Measurements from ENCODE around the gene LY9. TPM values are rescaled to one million over a fixed set of nuclear protein-coding genes. Genes with fewer than 3 reads are reported as not detected.

Gene LY9
- total RNA-seq, 4 donors from 2014 or later: 0.34 to 3.5 (median 1.2) TPM; not detected in 1

DNA sequence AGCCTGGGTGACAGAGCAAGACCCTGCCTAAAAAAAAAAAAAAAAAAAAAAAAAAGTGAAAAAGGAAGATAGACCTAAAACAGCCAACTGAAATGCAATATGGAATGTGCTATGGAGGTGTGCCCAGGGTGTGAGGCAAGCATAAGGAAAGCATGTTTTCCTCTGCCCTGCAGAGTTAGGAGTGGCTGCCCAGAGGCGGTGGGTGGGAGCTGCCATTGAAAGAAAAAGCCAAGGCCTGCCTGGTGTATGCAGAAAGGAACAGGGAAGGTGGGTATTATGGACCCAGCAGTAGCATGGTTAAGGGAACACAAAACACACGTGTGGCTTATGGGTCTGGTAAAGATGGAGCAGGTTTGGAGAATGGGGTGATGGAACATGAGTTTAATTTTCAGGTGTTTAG, 57.8 kb downstream of the LY9 start:
- Histone ChIP-seq H3K27me3 (no peaks in the 10 kb centered on the region), H3K4me3 (no peak overlapping the region), H3K36me3 (no peaks in the 10 kb centered on the region), H3K4me1 (no peaks in the 10 kb centered on the region), H3K9me3 (no peaks in the 10 kb centered on the region), H3K27ac (no peak overlapping the region)
- DNase-seq (ENCODE audit: low spot score in 2 of 2): no peak
- 37% methylated on average over 2 of the region's 2 CpGs for WGBS
- TF ChIP-seq EP300 (IDR thresholded peaks at IDR 0.05) (no peak), POLR2A (IDR thresholded peaks at IDR 0.05) (no peak), POLR2AphosphoS5 (IDR thresholded peaks at IDR 0.05) (no peak)
- TF ChIP-seq, protein P1, sequence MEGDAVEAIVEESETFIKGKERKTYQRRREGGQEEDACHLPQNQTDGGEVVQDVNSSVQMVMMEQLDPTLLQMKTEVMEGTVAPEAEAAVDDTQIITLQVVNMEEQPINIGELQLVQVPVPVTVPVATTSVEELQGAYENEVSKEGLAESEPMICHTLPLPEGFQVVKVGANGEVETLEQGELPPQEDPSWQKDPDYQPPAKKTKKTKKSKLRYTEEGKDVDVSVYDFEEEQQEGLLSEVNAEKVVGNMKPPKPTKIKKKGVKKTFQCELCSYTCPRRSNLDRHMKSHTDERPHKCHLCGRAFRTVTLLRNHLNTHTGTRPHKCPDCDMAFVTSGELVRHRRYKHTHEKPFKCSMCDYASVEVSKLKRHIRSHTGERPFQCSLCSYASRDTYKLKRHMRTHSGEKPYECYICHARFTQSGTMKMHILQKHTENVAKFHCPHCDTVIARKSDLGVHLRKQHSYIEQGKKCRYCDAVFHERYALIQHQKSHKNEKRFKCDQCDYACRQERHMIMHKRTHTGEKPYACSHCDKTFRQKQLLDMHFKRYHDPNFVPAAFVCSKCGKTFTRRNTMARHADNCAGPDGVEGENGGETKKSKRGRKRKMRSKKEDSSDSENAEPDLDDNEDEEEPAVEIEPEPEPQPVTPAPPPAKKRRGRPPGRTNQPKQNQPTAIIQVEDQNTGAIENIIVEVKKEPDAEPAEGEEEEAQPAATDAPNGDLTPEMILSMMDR (IDR thresholded peaks at IDR 0.05): no peak

DNA sequence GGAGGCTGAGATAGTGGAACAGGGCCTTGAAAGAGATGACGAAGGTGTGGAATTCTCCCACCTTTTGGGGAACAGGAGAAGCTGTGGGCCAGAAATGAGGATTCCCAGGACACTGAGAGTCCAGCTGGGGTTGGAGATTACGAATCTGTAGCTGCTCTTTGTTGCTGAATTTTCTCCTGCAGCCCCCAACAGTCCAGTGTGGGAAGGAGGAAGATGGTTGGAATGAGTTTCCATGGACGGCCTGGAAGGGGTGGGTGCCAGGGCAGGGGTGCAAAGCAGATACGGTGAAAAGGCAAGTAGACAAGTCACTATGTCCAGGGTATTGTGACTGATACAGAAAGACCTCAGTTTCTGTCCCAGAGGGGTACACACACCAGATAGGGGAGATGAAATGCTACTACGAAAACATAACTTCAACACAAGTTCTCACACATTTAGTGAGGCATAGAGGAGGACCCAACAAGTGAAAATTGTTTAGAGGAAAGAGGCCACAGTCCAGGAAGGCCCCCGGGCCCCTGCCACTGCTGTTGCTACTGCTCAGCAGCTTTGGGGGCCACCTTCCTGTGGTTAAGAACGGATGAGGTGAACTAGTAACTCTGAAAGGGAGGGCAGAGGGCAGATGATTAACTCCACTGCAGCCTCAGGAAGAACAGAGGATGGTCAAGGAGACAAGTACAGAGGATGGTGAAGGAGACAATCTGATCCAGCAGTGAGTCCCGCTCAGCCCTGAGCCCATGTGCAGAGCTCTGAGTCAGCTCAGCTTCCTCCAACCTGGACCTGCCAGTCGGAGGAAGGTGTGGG, 59.4 kb downstream of the LY9 start:
- H3K4me3 ChIP-seq: no peak overlapping the region
- no peak overlapping the region for H3K27ac ChIP-seq
- TF ChIP-seq, protein P1 (IDR thresholded peaks at IDR 0.05): no peak
- TF ChIP-seq POLR2A (IDR thresholded peaks at IDR 0.05): no peak
- no peak for TF ChIP-seq POLR2AphosphoS5 (IDR thresholded peaks at IDR 0.05)
- no peak for TF ChIP-seq EP300 (IDR thresholded peaks at IDR 0.05)
- no peaks in the 10 kb centered on the region for H3K9me3 ChIP-seq
- H3K36me3 ChIP-seq: no peaks in the 10 kb centered on the region
- WGBS: 73% methylated on average over 9 of the region's 9 CpGs
- no peaks in the 10 kb centered on the region for H3K27me3 ChIP-seq
- no peak for DNase-seq (ENCODE audit: low spot score in 2 of 2)
- H3K4me1 ChIP-seq: no peaks in the 10 kb centered on the region

DNA sequence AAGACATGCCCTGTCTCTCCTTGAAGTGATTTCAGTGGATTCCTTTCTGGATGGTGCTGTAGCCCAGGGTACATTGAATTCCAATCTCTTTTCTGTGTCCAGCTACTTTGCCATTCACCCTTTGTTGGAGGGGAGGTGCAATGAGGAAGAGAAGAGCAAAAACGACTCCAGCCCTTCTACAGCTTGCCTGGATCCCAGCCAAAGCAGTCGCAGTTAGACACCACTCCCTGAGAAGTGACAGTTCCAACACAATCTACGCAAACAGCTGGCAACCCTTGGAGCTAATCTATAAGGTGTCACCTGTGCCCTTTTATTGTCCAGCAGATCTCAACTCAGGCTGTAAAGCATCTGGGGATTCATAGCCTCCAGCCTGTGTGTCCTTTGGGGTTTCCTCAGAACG, 62.1 kb downstream of the LY9 start:
- Histone ChIP-seq H3K9me3 (no peaks in the 10 kb centered on the region), H3K36me3 (no peaks in the 10 kb centered on the region), H3K4me1 (peaks cover 9% of the 10 kb centered on the region), H3K4me3 (no peak overlapping the region), H3K27me3 (no peaks in the 10 kb centered on the region), H3K27ac (no peak overlapping the region)
- 18% methylated on average over 4 of the region's 4 CpGs for WGBS
- no peak for DNase-seq (ENCODE audit: low spot score in 2 of 2)
- no peak for TF ChIP-seq POLR2A (IDR thresholded peaks at IDR 0.05)
- TF ChIP-seq, protein P1 (IDR thresholded peaks at IDR 0.05): no peak
- TF ChIP-seq POLR2AphosphoS5 (IDR thresholded peaks at IDR 0.05): no peak
- no peak for TF ChIP-seq EP300 (IDR thresholded peaks at IDR 0.05)

DNA sequence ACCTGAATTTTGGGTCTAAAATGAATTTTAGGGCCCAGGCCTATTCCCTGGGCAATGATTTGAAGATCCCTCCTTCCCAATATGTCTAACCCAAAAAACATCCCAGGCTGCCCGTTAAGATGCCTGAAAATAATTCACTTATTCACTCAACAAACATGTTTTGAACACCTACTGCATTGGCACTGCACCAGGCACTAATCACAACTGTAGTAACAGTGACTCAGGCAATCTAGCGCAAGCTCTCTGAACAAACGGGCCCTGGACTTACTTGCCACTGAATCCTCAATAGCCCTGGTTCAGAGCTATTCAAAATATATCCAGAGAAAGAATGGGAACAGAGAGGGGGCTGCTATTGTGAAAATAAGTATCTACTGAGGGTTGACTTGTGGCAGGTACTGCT, 62.5 kb downstream of the LY9 start:
- no peak for TF ChIP-seq EP300 (IDR thresholded peaks at IDR 0.05)
- TF ChIP-seq POLR2AphosphoS5 (IDR thresholded peaks at IDR 0.05): no peak
- TF ChIP-seq, protein P1 (IDR thresholded peaks at IDR 0.05): no peak
- no peak for TF ChIP-seq POLR2A (IDR thresholded peaks at IDR 0.05)
- H3K36me3 ChIP-seq: no peaks in the 10 kb centered on the region
- H3K27ac ChIP-seq: no peak overlapping the region
- H3K27me3 ChIP-seq: no peaks in the 10 kb centered on the region
- peaks cover 9% of the 10 kb centered on the region for H3K4me1 ChIP-seq
- H3K9me3 ChIP-seq: no peaks in the 10 kb centered on the region
- no peak for DNase-seq (ENCODE audit: low spot score in 2 of 2)
- no peak overlapping the region for H3K4me3 ChIP-seq
- WGBS: 52% methylated on average over 3 of the region's 3 CpGs

DNA sequence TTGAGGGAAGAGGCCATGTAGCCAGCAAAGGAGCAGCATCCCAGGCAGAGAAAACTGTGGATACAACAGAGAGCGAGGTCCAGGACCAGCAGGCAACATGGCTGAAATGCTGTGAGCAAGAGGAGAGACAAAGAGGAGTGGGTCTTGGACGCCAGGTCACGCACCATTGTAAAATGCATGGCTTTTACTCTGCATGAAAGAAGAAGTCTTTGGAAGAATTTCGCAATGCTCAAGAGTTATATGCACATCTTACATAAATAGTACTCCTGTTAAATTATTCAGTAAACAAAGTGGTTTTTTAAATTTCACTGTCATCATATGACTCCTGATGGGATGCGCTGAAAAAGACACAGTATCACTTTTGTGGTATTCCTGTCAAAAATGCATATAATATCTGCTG, 63.2 kb downstream of the LY9 start:
- Histone ChIP-seq H3K4me3 (no peak overlapping the region), H3K27me3 (no peaks in the 10 kb centered on the region), H3K36me3 (no peaks in the 10 kb centered on the region), H3K4me1 (peaks cover 9% of the 10 kb centered on the region), H3K27ac (no peak overlapping the region), H3K9me3 (no peaks in the 10 kb centered on the region)
- no peak for DNase-seq (ENCODE audit: low spot score in 2 of 2)
- WGBS: 87% methylated on average over 5 of the region's 5 CpGs
- TF ChIP-seq POLR2A (IDR thresholded peaks at IDR 0.05): no peak
- no peak for TF ChIP-seq EP300 (IDR thresholded peaks at IDR 0.05)
- TF ChIP-seq POLR2AphosphoS5 (IDR thresholded peaks at IDR 0.05): no peak
- TF ChIP-seq, protein P1 (IDR thresholded peaks at IDR 0.05): no peak

Measured in suprapubic skin (tissue), 4 donors.